Measurements from ENCODE around the gene CYLD.

DNA sequence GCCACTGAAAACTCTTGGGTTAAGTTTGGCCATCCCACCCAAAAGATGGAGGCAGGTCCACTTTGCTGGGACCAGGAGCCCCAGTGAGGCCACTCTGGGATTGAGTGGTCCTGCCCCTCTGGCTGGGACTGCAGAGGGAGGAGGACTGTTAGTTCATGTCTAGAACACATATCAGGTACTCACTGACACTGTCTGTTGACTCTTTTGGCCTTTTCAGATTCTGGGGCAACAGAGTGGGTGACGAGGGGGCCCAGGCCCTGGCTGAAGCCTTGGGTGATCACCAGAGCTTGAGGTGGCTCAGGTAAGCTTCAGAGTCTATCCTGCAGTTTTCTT is 19.5 kb upstream of the CYLD start:
- TF ChIP-seq, protein P1, sequence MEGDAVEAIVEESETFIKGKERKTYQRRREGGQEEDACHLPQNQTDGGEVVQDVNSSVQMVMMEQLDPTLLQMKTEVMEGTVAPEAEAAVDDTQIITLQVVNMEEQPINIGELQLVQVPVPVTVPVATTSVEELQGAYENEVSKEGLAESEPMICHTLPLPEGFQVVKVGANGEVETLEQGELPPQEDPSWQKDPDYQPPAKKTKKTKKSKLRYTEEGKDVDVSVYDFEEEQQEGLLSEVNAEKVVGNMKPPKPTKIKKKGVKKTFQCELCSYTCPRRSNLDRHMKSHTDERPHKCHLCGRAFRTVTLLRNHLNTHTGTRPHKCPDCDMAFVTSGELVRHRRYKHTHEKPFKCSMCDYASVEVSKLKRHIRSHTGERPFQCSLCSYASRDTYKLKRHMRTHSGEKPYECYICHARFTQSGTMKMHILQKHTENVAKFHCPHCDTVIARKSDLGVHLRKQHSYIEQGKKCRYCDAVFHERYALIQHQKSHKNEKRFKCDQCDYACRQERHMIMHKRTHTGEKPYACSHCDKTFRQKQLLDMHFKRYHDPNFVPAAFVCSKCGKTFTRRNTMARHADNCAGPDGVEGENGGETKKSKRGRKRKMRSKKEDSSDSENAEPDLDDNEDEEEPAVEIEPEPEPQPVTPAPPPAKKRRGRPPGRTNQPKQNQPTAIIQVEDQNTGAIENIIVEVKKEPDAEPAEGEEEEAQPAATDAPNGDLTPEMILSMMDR (optimal IDR thresholded peaks at IDR 0.05 in 1 of 3, IDR thresholded peaks at IDR 0.05 in 1 of 3, conservative IDR thresholded peaks at IDR 0.05 in 1 of 3; ENCODE audit: extremely low read depth in 1 of 3, insufficient read depth in 2 of 3, low read length in 3 of 3) = no peak
- TF ChIP-seq EZH2 (IDR thresholded peaks at IDR 0.05; ENCODE audit: low read length) = no peak
